H1 (cell line): ENCODE measurements around the gene FOSL1. TPM values are rescaled to one million over a fixed set of nuclear protein-coding genes. Genes with fewer than 3 reads are reported as not detected.
A peak's percentile ranks its signal among the peaks of the same experiment; 100 is the strongest.

Experiments used
- CTCF ChIA-PET: fragments of 300-600 bp; sonication (Branson Sonifier 250); formaldehyde crosslinking; loops from one replicate; lab custom pipeline; 2021; ENCODE audit not compliant: partially characterized antibody; lab: Charles Lee
- POLR2A ChIA-PET: fragments of 300-600 bp; sonication (Branson Sonifier 250); formaldehyde crosslinking; loops from one replicate; lab custom pipeline; 2021; ENCODE audit warnings: inconsistent platforms; ENCODE audit not compliant: partially characterized antibody; lab: Charles Lee
- DNase-seq, 2 experiments: peaks; one replicate each; pipeline versions ENCODE4 v3.0.0 to v3.0.0-alpha.2; 2010 to 2022; ENCODE audit warnings: low spot score in 2 of 2, low read depth in 1 of 2, mixed read lengths in 1 of 2
- FAIRE-seq: peaks from 2 replicates; lab custom pipeline; 2011; peaks lifted over from hg19 to GRCh38; lab: Jason Lieb, UNC
- H2AFZ ChIP-seq: 2 replicates; pipeline ENCODE4 v1.8.1; 2012; ENCODE audit warnings: low read length, inconsistent platforms
- H2AK5ac ChIP-seq: 2 replicates; pipeline ENCODE4 v1.6.1; 2013; ENCODE audit warnings: low read depth, low read length
- H2BK120ac ChIP-seq: replicated peaks from 2 replicates; pipeline ENCODE3; 2013; ENCODE audit warnings: low read depth, low read length, inconsistent platforms
- H2BK12ac ChIP-seq: 2 replicates; pipeline ENCODE4 v1.6.1; 2013; ENCODE audit warnings: low read depth, low read length
- H2BK15ac ChIP-seq: 2 replicates; pipeline ENCODE4 v1.6.1; 2013; ENCODE audit warnings: low read length
- H2BK20ac ChIP-seq: 2 replicates; pipeline ENCODE4 v1.6.1; 2013; ENCODE audit warnings: low read length
- H2BK5ac ChIP-seq: 2 replicates; pipeline ENCODE4 v1.6.1; 2013; ENCODE audit warnings: low read depth, low read length
- H3K14ac ChIP-seq: 2 replicates; pipeline ENCODE4 v1.6.1; 2013; ENCODE audit warnings: inconsistent platforms; ENCODE audit not compliant: insufficient read length
- H3K18ac ChIP-seq: 2 replicates; pipeline ENCODE4 v1.6.1; 2013; ENCODE audit warnings: low read length; ENCODE audit errors: extremely low read depth
- H3K23ac ChIP-seq: 2 replicates; pipeline ENCODE4 v1.6.1; 2013; ENCODE audit warnings: inconsistent platforms; ENCODE audit not compliant: insufficient read length
- H3K23me2 ChIP-seq: 2 replicates; pipeline ENCODE4 v1.6.1; 2013; ENCODE audit warnings: low read depth, low read length
- H3K27ac ChIP-seq: 2 replicates; pipeline ENCODE4 v1.6.1; 2011; ENCODE audit warnings: low read depth, low read length, inconsistent platforms
- H3K27me3 ChIP-seq, 4 experiments: replicated peaks in 1 of 4; 1 replicate in 1 of 4; 2 replicates in 3 of 4; pipeline versions ENCODE4 v1.6.1 to v1.8.1; 2011 to 2013; ENCODE audit warnings: low read length in 3 of 4, mild to moderate bottlenecking in 3 of 4, inconsistent platforms in 2 of 4, mixed read lengths in 2 of 4, moderate library complexity in 1 of 4; ENCODE audit not compliant: control insufficient read depth in 3 of 4, insufficient read depth in 3 of 4; ENCODE audit errors: extremely low read depth in 1 of 4
- H3K36me3 ChIP-seq, 4 experiments: 2 replicates each; pipeline versions ENCODE4 v1.6.1 to v1.8.1; 2011 to 2013; ENCODE audit warnings: mild to moderate bottlenecking in 4 of 4, low read length in 3 of 4, moderate library complexity in 2 of 4, control low read depth in 1 of 4, inconsistent platforms in 1 of 4; ENCODE audit not compliant: insufficient read depth in 4 of 4, control insufficient read depth in 2 of 4
- H3K4ac ChIP-seq: replicated peaks from 2 replicates; pipeline ENCODE3; 2013; ENCODE audit warnings: low read length, low read depth, mixed read lengths, inconsistent platforms; ENCODE audit not compliant: insufficient read length
- H3K4me1 ChIP-seq, 4 experiments: replicated peaks in 1 of 4; 1 replicate in 1 of 4; 2 replicates in 3 of 4; pipeline versions ENCODE4 v1.6.1 to v1.8.1; 2011 to 2013; ENCODE audit warnings: low read length in 3 of 4, inconsistent platforms in 2 of 4, mixed read lengths in 1 of 4; ENCODE audit not compliant: insufficient read depth in 4 of 4, control insufficient read depth in 3 of 4
- H3K4me2 ChIP-seq, 2 experiments: 2 replicates each; pipeline versions ENCODE4 v1.6.1 to v1.8.1; 2011 to 2013; ENCODE audit warnings: low read depth in 2 of 2, low read length in 2 of 2, control low read depth in 1 of 2, inconsistent platforms in 1 of 2, mild to moderate bottlenecking in 1 of 2; ENCODE audit not compliant: insufficient read depth in 1 of 2
- H3K4me3 ChIP-seq, 4 experiments: fragments of 200-600, 300-600 bp in 1 of 4; sonication (generic), shearing (Covaris generic), sonication (Bioruptor Twin) in 1 of 4; 2 replicates each; pipeline versions ENCODE4 v1.5.1 to v1.8.1; 2011 to 2016; ENCODE audit warnings: low read length in 4 of 4, low read depth in 3 of 4, control low read depth in 2 of 4, inconsistent platforms in 2 of 4, mild to moderate bottlenecking in 2 of 4, mixed read lengths in 1 of 4, moderate library complexity in 1 of 4; ENCODE audit not compliant: insufficient read depth in 2 of 4; ENCODE audit errors: extremely low read depth in 1 of 4
- H3K56ac ChIP-seq: replicated peaks from 2 replicates; pipeline ENCODE3; 2013; ENCODE audit warnings: low read depth, mild to moderate bottlenecking, mixed read lengths, low read length, inconsistent platforms; ENCODE audit not compliant: insufficient read length
- H3K79me1 ChIP-seq: 2 replicates; pipeline ENCODE4 v1.6.1; 2013; ENCODE audit warnings: low read depth, low read length, control low read depth
- H3K79me2 ChIP-seq, 2 experiments: 2 replicates each; pipeline versions ENCODE4 v1.6.1 to v1.8.1; 2012 to 2013; ENCODE audit warnings: low read length in 2 of 2, mild to moderate bottlenecking in 2 of 2, inconsistent platforms in 1 of 2; ENCODE audit not compliant: insufficient read depth in 2 of 2, control insufficient read depth in 1 of 2
- H3K9ac ChIP-seq, 4 experiments: replicated peaks in 1 of 4; 1 replicate in 1 of 4; 2 replicates in 3 of 4; pipeline versions ENCODE4 v1.6.1 to v1.8.1; 2011 to 2013; ENCODE audit warnings: low read depth in 3 of 4, low read length in 3 of 4, control low read depth in 2 of 4, mild to moderate bottlenecking in 2 of 4, moderate library complexity in 2 of 4, inconsistent platforms in 1 of 4; ENCODE audit errors: extremely low read depth in 1 of 4
- H3K9me3 ChIP-seq, 2 experiments: 2 replicates each; pipeline versions ENCODE4 v1.6.1 to v1.8.1; 2012 to 2013; ENCODE audit warnings: mild to moderate bottlenecking in 2 of 2, moderate library complexity in 2 of 2, control low read depth in 1 of 2, inconsistent platforms in 1 of 2, low read depth in 1 of 2, low read length in 1 of 2, mixed read lengths in 1 of 2; ENCODE audit not compliant: insufficient read depth in 2 of 2
- H4K20me1 ChIP-seq, 2 experiments: replicated peaks in 1 of 2; 2 replicates each; pipeline versions ENCODE3 to v1.8.1; 2011 to 2013; ENCODE audit warnings: inconsistent platforms in 2 of 2, low read length in 2 of 2, mild to moderate bottlenecking in 1 of 2; ENCODE audit not compliant: insufficient read depth in 2 of 2, control insufficient read depth in 1 of 2
- H4K5ac ChIP-seq: 2 replicates; pipeline ENCODE4 v1.6.1; 2013; ENCODE audit warnings: low read length, low read depth, mixed read lengths, inconsistent platforms; ENCODE audit not compliant: insufficient read length
- H4K8ac ChIP-seq: 2 replicates; pipeline ENCODE4 v1.8.0; 2013; ENCODE audit warnings: mild to moderate bottlenecking, moderate library complexity, low read length, inconsistent platforms; ENCODE audit not compliant: insufficient read depth; ENCODE audit errors: extremely low read depth
- H4K91ac ChIP-seq: replicated peaks from 2 replicates; pipeline ENCODE3; 2013; ENCODE audit warnings: low read length, mixed read lengths, inconsistent platforms; ENCODE audit not compliant: insufficient read length
- BACH1 ChIP-seq: IDR thresholded peaks from 2 replicates; pipeline ENCODE4 v1.6.1; 2012; ENCODE audit warnings: low read length, improper control_type of control experiment
- CHD1 ChIP-seq: IDR thresholded peaks from 2 replicates; pipeline ENCODE4 v1.6.1; 2012; ENCODE audit warnings: low read depth, low read length, improper control_type of control experiment
- CHD2 ChIP-seq: IDR thresholded peaks from 2 replicates; pipeline ENCODE4 v1.6.1; 2012; ENCODE audit warnings: low read length, improper control_type of control experiment
- E2F6 ChIP-seq: IDR thresholded peaks from 2 replicates; pipeline ENCODE4 v1.6.1; 2012; ENCODE audit warnings: inconsistent platforms
- EP300 ChIP-seq, 2 experiments: IDR thresholded peaks; 1 replicate in 1 of 2; 2 replicates in 1 of 2; pipeline ENCODE4 v1.6.1; 2011 to 2012; ENCODE audit warnings: low read depth in 2 of 2, low read length in 2 of 2, mild to moderate bottlenecking in 2 of 2, borderline replicate concordance in 1 of 2, inconsistent platforms in 1 of 2, moderate library complexity in 1 of 2
- POLR2AphosphoS5 ChIP-seq: IDR thresholded peaks from 2 replicates; pipeline ENCODE4 v1.6.1; 2011; ENCODE audit warnings: low read depth, low read length
- SIN3A ChIP-seq, 2 experiments: IDR thresholded peaks in 1 of 2; conservative IDR thresholded peaks in 1 of 2; 2 replicates each; pipeline ENCODE4 v1.6.1; 2011 to 2012; ENCODE audit warnings: low read length in 2 of 2, improper control_type of control experiment in 1 of 2, low read depth in 1 of 2, mild to moderate bottlenecking in 1 of 2
- SP4 ChIP-seq: IDR thresholded peaks from 2 replicates; pipeline ENCODE4 v1.6.1; 2012; ENCODE audit warnings: low read length, inconsistent platforms
- SRF ChIP-seq: IDR thresholded peaks from 2 replicates; pipeline ENCODE4 v1.6.1; 2011; ENCODE audit warnings: mild to moderate bottlenecking, low read depth, low read length, moderate library complexity
- SUZ12 ChIP-seq: fragments of 200-600 bp; sonication (generic); IDR thresholded peaks from 2 replicates; pipeline ENCODE4 v1.6.1; 2012; ENCODE audit warnings: mild to moderate bottlenecking, inconsistent platforms, low read length, moderate library complexity, mixed read lengths
- YY1 ChIP-seq: IDR thresholded peaks from 2 replicates; pipeline ENCODE4 v1.6.1; 2011; ENCODE audit warnings: low read depth, mild to moderate bottlenecking, low read length
- WGBS, 2 experiments: shearing (Covaris generic) in 1 of 2; methylation state at CpG; one replicate each; pipeline versions ENCODE4 v1.1.6 to v1.1.7; 2013 to 2015; ENCODE audit warnings: low lambda C conversion rate in 2 of 2, mixed read lengths in 2 of 2, inconsistent platforms in 1 of 2, low coverage in 1 of 2, missing lambda C conversion rate in 1 of 2; ENCODE audit not compliant: insufficient replicate concordance in 2 of 2, insufficient coverage in 1 of 2, insufficient read length in 1 of 2; ENCODE audit errors: extremely low coverage in 1 of 2, missing lambda C conversion rate in 1 of 2; 5-methylcytosine and 5-hydroxymethylcytosine counted together
- polyA plus RNA-seq, 7 experiments: library from polyadenylated mRNA; depleted of rRNA in 3 of 7; stranded (reverse) in 5 of 7; unstranded in 2 of 7; fragments of >200 nt in 5 of 7; fragments of 200-250 nt in 2 of 7; gene quantifications; 1 replicate in 5 of 7; 2 replicates in 1 of 7; 4 replicates in 1 of 7; pipeline versions ENCODE4 v1.2.1 to v1.2.3, GENCODE V29; 2011 to 2013; ENCODE audit warnings: missing spikeins in 2 of 7, mixed read lengths in 2 of 7
- total RNA-seq: library from RNA; stranded (reverse); fragmentation: NEBNext Ultra II Directional; extraction: Animal tissue kit (Norgen Biotek cat#: 25700); gene quantifications from 2 replicates; pipeline ENCODE4 v1.2.1, GENCODE V29; 2021

FOSL1 gene
- total and polyA plus RNA-seq, 2 of the 8 experiments (the other 6 are each of a cell fraction or from before 2014, with no cell fraction given): 6.3 to 7.2 TPM

GRCh38 chr11:65944767-65945166, 44.6 kb upstream of the FOSL1 start:
- no peak for FAIRE-seq
- Histone ChIP-seq H3K9me3 (no peaks in the 10 kb centered on the region), H3K36me3 (no peaks in the 10 kb centered on the region), H4K91ac (no peak overlapping the region), H3K4ac (no peak overlapping the region), H3K4me2 (peak overlapping the region in 1 of 2 experiments; percentile 56; a peak in 1 of 4 replicates), H2BK5ac (no peak overlapping the region; the same call in 1 of the 2 replicates), H3K79me1 (no peaks in the 10 kb centered on the region), H3K9ac (no peak overlapping the region), H2BK20ac (0 out of 2 replicates have a peak overlapping the region, but pooled peaks have one; percentile 80), H3K4me1 (peaks cover 3 to 25% (median 15%) of the 10 kb centered on the region in 4 experiments), H2AK5ac (0 out of 2 replicates have a peak overlapping the region, but pooled peaks have one; percentile 6), H3K27me3 (no peaks in the 10 kb centered on the region), H3K4me3 (no peak overlapping the region), H3K18ac (no peak overlapping the region), H2BK12ac (0 out of 2 replicates have a peak overlapping the region, but pooled peaks have one; percentile 94), H3K14ac (no peak overlapping the region), H2BK120ac (no peak overlapping the region), H3K79me2 (no peaks in the 10 kb centered on the region), H2BK15ac (no peak overlapping the region), H3K23ac (no peak overlapping the region), H4K8ac (no peak overlapping the region), H2AFZ (no peak overlapping the region), H3K56ac (no peak overlapping the region), H4K20me1 (no peaks in the 10 kb centered on the region), H4K5ac (no peak overlapping the region), H3K27ac (no peak overlapping the region), H3K23me2 (peaks cover 3% of the 10 kb centered on the region; the same call in 1 of the 2 replicates)
- 86% methylated on average over 8 of the region's 8 CpGs; no CpG with 5 or more reads in 1 of the 2 experiments for WGBS, 2 experiments
- DNase-seq: no peak
- CTCF ChIA-PET: interaction anchor here (1.0 to 3.4 kb wide), 7 partner anchors 9 to 59 kb away, joined by 3 to 18 read pairs (median 4); no protein-coding TSS in a partner anchor
- POLR2A ChIA-PET: interaction anchor here (0.6 to 1.2 kb wide), 2 partner anchors 14 to 31 kb away, joined by 3 to 6 read pairs; no protein-coding TSS in a partner anchor
- TF ChIP-seq BACH1 (no peak), EP300 (IDR thresholded peaks at IDR 0.05; ENCODE audit: borderline replicate concordance in 1 of 2, low read depth in 2 of 2, low read length in 2 of 2) (no peak), CHD1 (no peak), POLR2AphosphoS5 (no peak), SP4 (no peak), YY1 (no peak), SUZ12 (no peak), SRF (no peak), E2F6 (no peak), SIN3A (conservative IDR thresholded peaks at IDR 0.05 in 1 of 2, IDR thresholded peaks at IDR 0.05 in 1 of 2; ENCODE audit: low read depth in 1 of 2, low read length in 2 of 2) (no peak), CHD2 (no peak)
